KOPT-K1 (cell line): ENCODE results near the gene PRAMEF17.
"Not testable (repeated sequence)": the region's sequence is repeated elsewhere in the genome, so short reads cannot be mapped to it uniquely, and the experiment has no call there.

Experiments used
- H3K27ac ChIP-seq: fragments of 200-600 bp; sonication (generic); 2 replicates; pipeline ENCODE4 v1.5.1; 2016; ENCODE audit warnings: antibody characterized with exemption, mild to moderate bottlenecking, low read depth, low read length; ENCODE audit not compliant: poor library complexity, severe bottlenecking
- H3K36me3 ChIP-seq: fragments of 200-600 bp; sonication (generic); 2 replicates; pipeline ENCODE4 v1.5.1; 2017; ENCODE audit warnings: antibody characterized with exemption, mild to moderate bottlenecking, low read length, moderate library complexity; ENCODE audit not compliant: insufficient read depth
- H3K9me3 ChIP-seq: fragments of 200-600 bp; sonication (generic); 2 replicates; pipeline ENCODE4 v1.5.1; 2017; ENCODE audit warnings: antibody characterized with exemption, low read length, mild to moderate bottlenecking; ENCODE audit not compliant: insufficient read depth, poor library complexity, severe bottlenecking

The PRAMEF17 gene

DNA sequence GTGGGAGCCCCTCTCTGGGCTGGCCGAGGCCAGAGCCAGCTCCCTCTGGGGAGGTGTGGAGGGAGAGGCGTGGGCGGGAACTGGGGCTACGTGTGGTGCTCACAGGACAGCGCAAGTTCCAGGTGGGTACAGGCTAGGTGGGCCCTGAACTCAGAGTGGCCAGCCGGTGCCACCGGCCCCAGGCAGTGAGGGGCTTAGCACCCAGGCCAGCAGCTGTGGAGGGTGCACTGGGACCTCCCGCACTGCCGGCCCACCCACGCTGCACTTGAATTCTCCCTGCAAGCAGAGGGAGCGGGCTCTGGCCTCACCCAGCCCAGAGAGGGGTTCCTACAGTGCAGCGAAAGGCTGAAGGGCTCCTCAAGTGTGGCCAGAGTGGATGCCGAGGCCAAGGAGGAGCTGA is 41.1 kb downstream of the PRAMEF17 start:
- Histone ChIP-seq H3K36me3 (no peaks in the 10 kb centered on the region), H3K27ac (no peak overlapping the region), H3K9me3 (no peaks in the 10 kb centered on the region)

DNA sequence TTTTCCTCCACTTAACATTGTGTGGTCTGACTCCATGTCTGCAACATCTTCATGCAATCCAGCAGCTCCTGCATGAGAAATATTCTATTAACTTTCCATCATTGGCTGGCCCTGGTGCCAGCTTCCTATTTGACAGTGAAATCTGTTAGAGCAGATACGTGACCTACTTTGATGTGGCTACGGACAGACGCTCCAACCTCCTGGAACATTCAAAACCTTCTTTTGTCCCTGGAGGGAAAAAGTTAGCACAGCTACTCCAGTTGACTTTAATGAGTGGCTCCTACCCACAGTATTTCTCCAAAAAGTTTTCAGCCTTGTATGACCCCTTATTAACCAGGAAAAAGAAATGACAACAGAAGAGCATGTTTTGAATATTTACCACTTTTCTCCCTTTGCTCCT is 42.8 kb downstream of the PRAMEF17 start:
- Histone ChIP-seq H3K36me3 (no peaks in the 10 kb centered on the region), H3K27ac (no peak overlapping the region), H3K9me3 (no peaks in the 10 kb centered on the region)

- H3K9me3 ChIP-seq, H3K27ac ChIP-seq, H3K36me3 ChIP-seq: not testable (repeated sequence)
Observed at GRCh38 chr1:13433694-13434358, 44.4 kb downstream of the PRAMEF17 start.

- H3K9me3 ChIP-seq: no peaks in the 10 kb centered on the region
- no peak overlapping the region for H3K27ac ChIP-seq
- no peaks in the 10 kb centered on the region for H3K36me3 ChIP-seq
Observed at GRCh38 chr1:13435458-13435857, 46.0 kb downstream of the PRAMEF17 start.

GRCh38 chr1:13439104-13439783 is 49.8 kb downstream of the PRAMEF17 start:
- H3K27ac ChIP-seq, H3K9me3 ChIP-seq, H3K36me3 ChIP-seq: not testable (repeated sequence)
